Left lung (tissue), 10 donors: ENCODE results near the gene BCAS1. TPM values are rescaled to one million over a fixed set of nuclear protein-coding genes. Genes with fewer than 3 reads are reported as not detected.

Source experiments
- ATAC-seq: fragments of 200-7000 bp; cut with Tn5 transposase; one replicate; pipeline ENCODE4 v1.9.1; 2020; ENCODE audit warnings: moderate library complexity
- DNase-seq, 4 donors: peaks; one replicate each; pipeline ENCODE4 v3.0.0-alpha.2; 2013 to 2020
- H3K27ac ChIP-seq, 2 donors: fragments of 200-600 bp; sonication (generic) in 1 of 2; one replicate each; pipeline versions ENCODE4 v1.5.0 to v1.8.0; 2020 to 2021
- H3K27me3 ChIP-seq, 2 donors: fragments of 200-600 bp; sonication (generic) in 1 of 2; one replicate each; pipeline versions ENCODE4 v1.5.0 to v1.8.0; 2020 to 2021
- H3K36me3 ChIP-seq, 2 donors: fragments of 200-600 bp; sonication (generic) in 1 of 2; one replicate each; pipeline versions ENCODE4 v1.5.0 to v1.8.0; 2020 to 2021
- H3K4me1 ChIP-seq, 2 donors: fragments of 200-600 bp; one replicate each; pipeline ENCODE4 v1.8.0; 2021
- H3K4me3 ChIP-seq, 2 donors: fragments of 200-600 bp; sonication (generic) in 1 of 2; one replicate each; pipeline versions ENCODE4 v1.5.0 to v1.8.0; 2020 to 2021; ENCODE audit warnings: mild to moderate bottlenecking in 1 of 2
- H3K9me3 ChIP-seq, 2 donors: fragments of 200-600 bp; sonication (generic) in 1 of 2; one replicate each; pipeline versions ENCODE4 v1.5.0 to v1.8.0; 2020 to 2021
- CTCF ChIP-seq, 2 donors: fragments of 200-600 bp; sonication (generic) in 1 of 2; IDR thresholded peaks; one replicate each; pipeline versions ENCODE4 v1.5.0 to v1.8.0; 2021; ENCODE audit warnings: antibody characterized with exemption in 2 of 2
- intact Hi-C, 2 donors: fragments of 100-400 bp; cut with DNase I; formaldehyde crosslinking; loops; one replicate each; pipeline versions ENCODE4 v1.11.2 to v1.14.2; 2022
- polyA plus RNA-seq, 6 donors: library from polyadenylated mRNA; unstranded; fragments of 120-200 nt; gene quantifications; one replicate each; pipeline ENCODE4 v1.2.1, GENCODE V29; 2013; ENCODE audit not compliant: insufficient read length in 6 of 6
- total RNA-seq, 2 donors: library from RNA; stranded (reverse); fragmentation: NEBNext Ultra II Directional; extraction: Animal tissue kit (Norgen Biotek cat#: 25700); gene quantifications; one replicate each; pipeline ENCODE4 v1.2.1, GENCODE V29; 2021
- donor health status: DM: no; HTN: yes; CAD: no.
- donor health status: DM: no; HTN: no; CAD: no.

Gene BCAS1
- total and polyA plus RNA-seq, 8 donors: 0.44 to 1.6 (median 0.81) TPM

GRCh38 chr20:54107181-54107580, 36.8 kb upstream of the BCAS1 start:
- H3K4me3 ChIP-seq: no peak overlapping the region
- H3K4me1 ChIP-seq: peaks cover 0 to 3% of the 10 kb centered on the region in 2 donors
- DNase-seq (no peak), ATAC-seq (no peak)
- TF ChIP-seq CTCF (IDR thresholded peaks at IDR 0.05): no peak
- no peaks in the 10 kb centered on the region for H3K9me3 ChIP-seq
- no peaks in the 10 kb centered on the region for H3K27me3 ChIP-seq
- intact Hi-C loops: loop anchor here in 1 of 2 donors (10.0 kb wide), 1 partner anchor 538 kb away; no protein-coding TSS in a partner anchor
- peak overlapping the region in 1 of 2 donors; percentile 2 for H3K27ac ChIP-seq
- no peaks in the 10 kb centered on the region for H3K36me3 ChIP-seq

GRCh38 chr20:54106162-54106561, 35.8 kb upstream of the BCAS1 start:
- no peak overlapping the region for H3K4me3 ChIP-seq
- H3K36me3 ChIP-seq: no peaks in the 10 kb centered on the region
- H3K9me3 ChIP-seq: no peaks in the 10 kb centered on the region
- peaks cover 0 to 3% of the 10 kb centered on the region in 2 donors for H3K4me1 ChIP-seq
- ATAC-seq (no peak), DNase-seq (no peak)
- no peak overlapping the region for H3K27ac ChIP-seq
- TF ChIP-seq CTCF (IDR thresholded peaks at IDR 0.05): no peak
- intact Hi-C loops: loop anchor here in 1 of 2 donors (10.0 kb wide), 1 partner anchor 539 kb away; no protein-coding TSS in a partner anchor
- H3K27me3 ChIP-seq: no peaks in the 10 kb centered on the region

GRCh38 chr20:54105653-54106052, 35.3 kb upstream of the BCAS1 start:
- H3K4me3 ChIP-seq: no peak overlapping the region
- H3K27me3 ChIP-seq: no peaks in the 10 kb centered on the region
- H3K27ac ChIP-seq: no peak overlapping the region
- H3K9me3 ChIP-seq: no peaks in the 10 kb centered on the region
- no peak for TF ChIP-seq CTCF (IDR thresholded peaks at IDR 0.05)
- no peak for ATAC-seq
- no peaks in the 10 kb centered on the region for H3K36me3 ChIP-seq
- intact Hi-C loops: loop anchor here in 1 of 2 donors (10.0 kb wide), 1 partner anchor 539 kb away; no protein-coding TSS in a partner anchor
- no peak for DNase-seq
- peaks cover 0 to 3% of the 10 kb centered on the region in 2 donors for H3K4me1 ChIP-seq

- Histone ChIP-seq H3K27me3 (no peaks in the 10 kb centered on the region), H3K4me1 (no peaks in the 10 kb centered on the region), H3K27ac (no peak overlapping the region), H3K4me3 (no peak overlapping the region), H3K9me3 (no peaks in the 10 kb centered on the region), H3K36me3 (no peaks in the 10 kb centered on the region)
- TF ChIP-seq CTCF (IDR thresholded peaks at IDR 0.05): no peak
- ATAC-seq (no peak), DNase-seq (no peak)
- intact Hi-C loops: loop anchor here in 1 of 2 donors (10.0 kb wide), 1 partner anchor 540 kb away; no protein-coding TSS in a partner anchor
Observed at GRCh38 chr20:54104781-54105180, 34.4 kb upstream of the BCAS1 start.

- Histone ChIP-seq H3K27me3 (no peaks in the 10 kb centered on the region), H3K27ac (no peak overlapping the region), H3K4me3 (no peak overlapping the region), H3K4me1 (no peaks in the 10 kb centered on the region), H3K36me3 (no peaks in the 10 kb centered on the region), H3K9me3 (no peaks in the 10 kb centered on the region)
- ATAC-seq: no peak
- intact Hi-C loops: loop anchor here in 1 of 2 donors (10.0 kb wide), 1 partner anchor 541 kb away; no protein-coding TSS in a partner anchor
- no peak for DNase-seq
- TF ChIP-seq CTCF (IDR thresholded peaks at IDR 0.05): no peak
Observed at GRCh38 chr20:54103762-54104600, 33.6 kb upstream of the BCAS1 start.
